Islet of Langerhans (tissue), 1 donor: ENCODE data around the gene ZNF326.
"Not testable (repeated sequence)": the region's sequence is repeated elsewhere in the genome, so short reads cannot be mapped to it uniquely, and the experiment has no call there.

ENCODE experiments used
- FAIRE-seq: peaks from one replicate; lab custom pipeline; 2011; peaks lifted over from hg19 to GRCh38; lab: Jason Lieb, UNC

ZNF326 gene

GRCh38 chr1:89997152-89997551 is 2.2 kb downstream of the ZNF326 start:
- not testable (repeated sequence) for FAIRE-seq

- FAIRE-seq: no peak
Observed at GRCh38 chr1:89998306-89998705, 3.4 kb downstream of the ZNF326 start.

- no peak for FAIRE-seq
Observed at GRCh38 chr1:89999208-89999607, 4.3 kb downstream of the ZNF326 start.

- no peak for FAIRE-seq
Observed at GRCh38 chr1:89999628-90000027, 4.7 kb downstream of the ZNF326 start.

GRCh38 chr1:90000934-90001676 is 6.2 kb downstream of the ZNF326 start:
- no peak for FAIRE-seq

GRCh38 chr1:90007979-90008404 is 13.1 kb downstream of the ZNF326 start:
- peak; percentile 85 for FAIRE-seq

- no peak for FAIRE-seq
Observed at GRCh38 chr1:90012300-90012699, 17.4 kb downstream of the ZNF326 start.

GRCh38 chr1:90023691-90024090 is 28.8 kb downstream of the ZNF326 start:
- no peak for FAIRE-seq

GRCh38 chr1:90027281-90027680 is 32.4 kb downstream of the ZNF326 start:
- FAIRE-seq: no peak

GRCh38 chr1:90039652-90040051 is 44.7 kb downstream of the ZNF326 start:
- no peak for FAIRE-seq

GRCh38 chr1:90043586-90043985 is 48.7 kb downstream of the ZNF326 start:
- no peak for FAIRE-seq

GRCh38 chr1:90044346-90044745 is 49.4 kb downstream of the ZNF326 start:
- FAIRE-seq: no peak

GRCh38 chr1:90045853-90046563 is 51.1 kb downstream of the ZNF326 start:
- no peak for FAIRE-seq

- FAIRE-seq: no peak
Observed at GRCh38 chr1:90046635-90047034, 51.7 kb downstream of the ZNF326 start.

- no peak for FAIRE-seq
Observed at GRCh38 chr1:90048043-90048442, 53.1 kb downstream of the ZNF326 start.

- FAIRE-seq: not testable (repeated sequence)
Observed at GRCh38 chr1:90062700-90063643, 68.1 kb downstream of the ZNF326 start.

GRCh38 chr1:90064109-90064508 is 69.2 kb downstream of the ZNF326 start:
- FAIRE-seq: not testable (repeated sequence)

GRCh38 chr1:90067194-90067931 is 72.5 kb downstream of the ZNF326 start:
- FAIRE-seq: no peak

- FAIRE-seq: no peak
Observed at GRCh38 chr1:90068611-90069280, 73.8 kb downstream of the ZNF326 start.

- FAIRE-seq: no peak
Observed at GRCh38 chr1:90074137-90074536, 79.2 kb downstream of the ZNF326 start.

- no peak for FAIRE-seq
Observed at GRCh38 chr1:90074566-90074965, 79.7 kb downstream of the ZNF326 start.
